Peyer's patch (tissue), 4 donors: ENCODE data around the gene MAP3K5.

Experiments
- CTCF ChIP-seq, 6 experiments: fragments of 450-650 bp in 4 of 6; fragments of 200-600 bp in 2 of 6; sonication (generic) in 1 of 6; IDR thresholded peaks; one replicate each; pipeline ENCODE4 v1.5.1; 2017 to 2019; ENCODE audit warnings: antibody characterized with exemption in 6 of 6, mild to moderate bottlenecking in 3 of 6, moderate library complexity in 1 of 6
- POLR2A ChIP-seq, 2 donors: fragments of 450-650 bp; IDR thresholded peaks; one replicate each; pipeline ENCODE4 v1.5.1; 2017; ENCODE audit warnings: antibody characterized with exemption in 2 of 2, mild to moderate bottlenecking in 2 of 2, moderate library complexity in 2 of 2

GRCh38 chr6:136737374-136737844 is 54.9 kb downstream of the MAP3K5 start:
- TF ChIP-seq CTCF (IDR thresholded peaks at IDR 0.05) (no peak), POLR2A (IDR thresholded peaks at IDR 0.05) (no peak)
